VCaP (cell line): ENCODE results near the gene SH3BP5.
A peak's percentile ranks its signal among the peaks of the same experiment; 100 is the strongest.

Experiments
- H3K27ac ChIP-seq: fragments of 450-650 bp; 2 replicates; pipeline ENCODE4 v1.5.1; 2017
- TF ChIP-seq, protein P1 (sequence below): fragments of 450-650 bp; conservative IDR thresholded peaks from 2 replicates; pipeline ENCODE4 v1.5.1; 2017; ENCODE audit warnings: mild to moderate bottlenecking, moderate library complexity

SH3BP5 gene

DNA sequence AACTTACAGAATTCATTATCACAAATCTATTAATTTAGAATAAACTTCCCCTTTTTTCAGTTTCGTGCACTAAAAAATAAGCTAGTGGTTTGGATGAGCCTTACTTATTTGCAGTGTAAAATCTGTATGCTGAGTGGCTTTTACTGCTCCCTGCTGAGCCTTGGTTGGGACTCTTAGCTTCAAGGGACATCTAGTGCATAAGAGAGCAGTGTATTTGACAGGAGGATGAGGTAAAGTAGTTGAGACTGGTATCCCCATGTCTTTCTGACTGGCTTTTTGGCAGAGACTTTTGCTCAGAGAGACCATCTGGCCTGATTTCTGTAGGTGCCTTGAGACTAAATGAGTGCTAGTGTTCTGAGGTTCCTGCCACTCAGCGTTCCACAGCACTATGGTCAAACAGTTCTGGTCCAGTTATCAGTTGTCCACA lies 114.5 kb downstream of the SH3BP5 start:
- H3K27ac ChIP-seq, result no peak overlapping the region
- TF ChIP-seq, protein P1, sequence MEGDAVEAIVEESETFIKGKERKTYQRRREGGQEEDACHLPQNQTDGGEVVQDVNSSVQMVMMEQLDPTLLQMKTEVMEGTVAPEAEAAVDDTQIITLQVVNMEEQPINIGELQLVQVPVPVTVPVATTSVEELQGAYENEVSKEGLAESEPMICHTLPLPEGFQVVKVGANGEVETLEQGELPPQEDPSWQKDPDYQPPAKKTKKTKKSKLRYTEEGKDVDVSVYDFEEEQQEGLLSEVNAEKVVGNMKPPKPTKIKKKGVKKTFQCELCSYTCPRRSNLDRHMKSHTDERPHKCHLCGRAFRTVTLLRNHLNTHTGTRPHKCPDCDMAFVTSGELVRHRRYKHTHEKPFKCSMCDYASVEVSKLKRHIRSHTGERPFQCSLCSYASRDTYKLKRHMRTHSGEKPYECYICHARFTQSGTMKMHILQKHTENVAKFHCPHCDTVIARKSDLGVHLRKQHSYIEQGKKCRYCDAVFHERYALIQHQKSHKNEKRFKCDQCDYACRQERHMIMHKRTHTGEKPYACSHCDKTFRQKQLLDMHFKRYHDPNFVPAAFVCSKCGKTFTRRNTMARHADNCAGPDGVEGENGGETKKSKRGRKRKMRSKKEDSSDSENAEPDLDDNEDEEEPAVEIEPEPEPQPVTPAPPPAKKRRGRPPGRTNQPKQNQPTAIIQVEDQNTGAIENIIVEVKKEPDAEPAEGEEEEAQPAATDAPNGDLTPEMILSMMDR, result no peak

DNA sequence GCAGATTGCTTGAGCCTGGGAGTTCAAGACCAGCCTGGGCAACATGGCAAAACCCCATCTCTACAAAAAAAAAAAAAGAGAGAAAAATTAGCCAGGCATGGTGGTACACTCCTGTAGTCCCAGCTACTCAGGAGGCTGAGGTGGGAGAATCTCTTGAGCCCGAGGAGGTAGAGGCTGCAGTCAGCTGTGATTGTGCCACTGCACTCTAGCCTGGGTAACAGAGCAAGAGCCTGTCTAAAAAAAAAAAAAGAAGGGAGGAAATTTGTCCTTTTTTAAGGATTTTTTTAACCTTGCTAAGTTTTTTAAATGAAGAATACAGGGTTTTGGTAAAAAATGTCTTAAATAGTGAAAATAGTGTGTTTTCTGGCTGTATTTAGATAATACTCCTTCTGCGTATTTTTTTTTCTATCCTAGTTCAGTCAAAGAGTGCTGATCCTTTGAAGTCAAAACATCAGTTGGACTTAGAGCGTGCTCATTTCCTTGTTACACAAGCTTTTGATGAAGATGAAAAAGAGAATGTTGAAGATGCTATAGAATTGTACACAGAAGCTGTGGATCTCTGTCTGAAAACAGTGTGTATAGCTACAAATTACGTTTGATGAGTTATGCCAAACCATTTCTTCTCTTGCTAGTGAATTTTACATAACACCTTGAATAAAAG lies 115.2 kb downstream of the SH3BP5 start:
- TF ChIP-seq, protein P1, result no peak
- no peak overlapping the region for H3K27ac ChIP-seq

DNA sequence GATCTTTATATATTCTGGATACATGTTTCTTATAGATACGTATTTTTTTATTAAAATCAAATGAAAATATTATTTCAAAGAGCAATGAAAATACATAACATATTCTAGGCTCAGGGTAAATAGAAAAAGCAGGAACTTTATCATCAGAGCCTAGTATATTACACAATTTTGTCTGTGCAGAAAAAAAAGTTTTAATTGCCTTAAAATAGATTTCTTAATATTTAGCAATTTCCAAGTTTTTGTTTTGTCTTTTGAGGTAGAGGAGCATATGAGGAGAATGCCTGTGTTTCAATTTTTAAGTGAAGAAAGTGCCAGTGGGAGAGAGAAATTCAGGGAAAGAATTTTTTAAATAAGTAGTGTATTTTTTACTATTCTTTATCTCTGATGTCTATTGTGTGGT lies 115.9 kb downstream of the SH3BP5 start:
- no peak overlapping the region for H3K27ac ChIP-seq
- TF ChIP-seq, protein P1, result no peak

GRCh38 chr3:15215996-15216395 lies 116.4 kb downstream of the SH3BP5 start:
- TF ChIP-seq, protein P1, result no peak
- no peak overlapping the region for H3K27ac ChIP-seq

DNA sequence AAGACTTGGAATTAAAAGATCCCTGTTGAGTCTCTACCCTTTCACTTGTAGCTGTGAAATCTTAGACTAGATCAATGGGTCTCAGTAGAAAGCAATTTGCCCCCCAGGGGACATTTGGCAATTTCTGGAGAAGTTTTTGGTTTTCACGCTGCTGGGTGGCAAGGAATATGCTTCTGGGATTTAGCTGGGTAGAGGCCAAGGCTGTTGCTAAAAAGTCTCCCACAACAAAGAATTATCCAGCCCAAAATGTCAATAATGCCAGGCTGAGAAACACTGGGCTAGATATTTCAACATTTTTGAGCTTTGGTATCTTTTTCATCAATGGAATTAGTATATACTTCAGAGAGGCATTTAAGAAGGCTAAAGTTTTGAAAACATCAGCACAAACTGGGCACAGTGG lies 117.6 kb downstream of the SH3BP5 start:
- TF ChIP-seq, protein P1, result no peak
- no peak overlapping the region for H3K27ac ChIP-seq

DNA sequence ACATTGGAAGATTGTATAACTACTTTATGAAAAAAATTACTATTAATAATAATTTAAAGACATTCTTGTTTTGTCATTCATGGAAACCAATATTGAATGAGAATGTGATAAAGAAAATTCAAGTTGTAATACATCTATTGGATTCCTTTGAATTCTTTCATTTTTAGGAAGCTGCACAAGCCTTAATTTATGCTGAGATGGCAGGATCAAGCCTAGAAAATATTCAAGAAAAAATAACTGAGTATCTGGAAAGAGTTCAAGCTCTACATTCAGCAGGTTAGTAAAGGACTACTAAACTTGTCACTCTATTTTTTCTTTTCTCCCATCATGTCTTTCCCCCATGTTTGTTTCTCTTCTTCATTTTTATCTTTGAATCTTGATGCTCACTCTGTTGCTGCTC lies 120.4 kb downstream of the SH3BP5 start:
- TF ChIP-seq, protein P1, result no peak
- no peak overlapping the region for H3K27ac ChIP-seq

GRCh38 chr3:15207836-15208504 lies 124.4 kb downstream of the SH3BP5 start:
- H3K27ac ChIP-seq, result peak overlapping the region; percentile 97
- TF ChIP-seq, protein P1, result no peak
